HepG2 (cell line): Measurements from ENCODE around the gene ULK3. TPM values are rescaled to one million over a fixed set of nuclear protein-coding genes. Genes with fewer than 3 reads are reported as not detected.

Experiments used
- NR2F1 ChIP-seq, 2 experiments: fragments of 450-650 bp in 1 of 2; formaldehyde crosslinking in 1 of 2; IDR thresholded peaks; 2 replicates each; pipeline versions ENCODE4 v1.5.0 to v1.6.1; 2016 to 2020; ENCODE audit warnings: mild to moderate bottlenecking in 1 of 2, missing compliant biosample characterization in 1 of 2, missing genetic modification reagents in 1 of 2, moderate library complexity in 1 of 2
- NR2F6 ChIP-seq, 2 experiments: IDR thresholded peaks; 2 replicates each; pipeline ENCODE4 v1.6.1; 2016; ENCODE audit warnings: antibody characterized with exemption in 1 of 2, mild to moderate bottlenecking in 1 of 2
- PLRG1 ChIP-seq: fragments of 450-650 bp; conservative IDR thresholded peaks from 2 replicates; pipeline ENCODE4 v1.6.1; 2016
- TBX3 ChIP-seq: fragments of 450-650 bp; IDR thresholded peaks from 2 replicates; pipeline ENCODE4 v1.6.1; 2017; ENCODE audit warnings: antibody characterized with exemption, mild to moderate bottlenecking, inconsistent platforms, borderline replicate concordance
- TP53 ChIP-seq: sonication (generic); formaldehyde crosslinking; conservative IDR thresholded peaks from 2 replicates; pipeline ENCODE4 v1.4.0; 2020; ENCODE audit warnings: missing genetic modification reagents
- ZMAT3 ChIP-seq: sonication (generic); formaldehyde crosslinking; conservative IDR thresholded peaks from 2 replicates; pipeline ENCODE4 v1.7.0; 2021; ENCODE audit warnings: missing genetic modification reagents
- ZNF7 ChIP-seq: IDR thresholded peaks from 2 replicates; pipeline ENCODE4 v1.6.1; 2016; ENCODE audit warnings: missing biosample characterization, missing genetic modification reagents
- ZNF746 ChIP-seq: sonication (generic); formaldehyde crosslinking; IDR thresholded peaks from 2 replicates; pipeline ENCODE4 v1.8.0; 2022; ENCODE audit warnings: mild to moderate bottlenecking, missing genetic modification reagents
- ZNF773 ChIP-seq: sonication (generic); formaldehyde crosslinking; IDR thresholded peaks from 2 replicates; pipeline ENCODE4 v1.4.0; 2020; ENCODE audit warnings: missing genetic modification reagents, borderline replicate concordance
- polyA plus RNA-seq, 8 experiments: library from polyadenylated mRNA; depleted of rRNA in 3 of 8; stranded (reverse) in 7 of 8; unstranded in 1 of 8; fragments of >200 nt; fragmentation: Illumina TruSeq in 4 of 8; extraction: Trizol in 4 of 8; gene quantifications; 2 replicates each; pipeline versions ENCODE4 v1.2.1 to v1.2.3, GENCODE V29; 2011 to 2016; ENCODE audit warnings: low read depth in 4 of 8, missing spikeins in 1 of 8, mixed read lengths in 1 of 8; ENCODE audit not compliant: insufficient read depth in 1 of 8
- total RNA-seq, 5 experiments: library from RNA; depleted of rRNA; stranded (reverse); fragments of >200 nt; fragmentation: Illumina TruSeq; extraction: Trizol; gene quantifications; 2 replicates each; pipeline ENCODE4 v1.2.3, GENCODE V29; 2016; ENCODE audit warnings: low read depth in 1 of 5
- TF ChIP-seq, protein P1 (sequence below): sonication (generic); formaldehyde crosslinking; IDR thresholded peaks from 2 replicates; pipeline ENCODE4 v1.5.0; 2020; ENCODE audit warnings: mild to moderate bottlenecking, missing genetic modification reagents
- TF ChIP-seq, protein P2 (sequence below): sonication (generic); formaldehyde crosslinking; IDR thresholded peaks from 2 replicates; pipeline ENCODE4 v1.4.0; 2020; ENCODE audit warnings: missing genetic modification reagents
- TF ChIP-seq, protein P3 (sequence below): sonication (generic); formaldehyde crosslinking; IDR thresholded peaks from 2 replicates; pipeline ENCODE4 v1.8.1; 2023; ENCODE audit warnings: mild to moderate bottlenecking, missing genetic modification reagents
- TF ChIP-seq, protein P4 (sequence below): sonication (generic); formaldehyde crosslinking; IDR thresholded peaks from 2 replicates; pipeline ENCODE4 v1.9.0; 2021; ENCODE audit warnings: missing genetic modification reagents, borderline replicate concordance

Gene ULK3
- total and polyA plus RNA-seq, 2 of the 13 experiments (the other 11 are each of a cell fraction or from before 2014, with no cell fraction given) = 15.2 to 23.7 TPM

DNA sequence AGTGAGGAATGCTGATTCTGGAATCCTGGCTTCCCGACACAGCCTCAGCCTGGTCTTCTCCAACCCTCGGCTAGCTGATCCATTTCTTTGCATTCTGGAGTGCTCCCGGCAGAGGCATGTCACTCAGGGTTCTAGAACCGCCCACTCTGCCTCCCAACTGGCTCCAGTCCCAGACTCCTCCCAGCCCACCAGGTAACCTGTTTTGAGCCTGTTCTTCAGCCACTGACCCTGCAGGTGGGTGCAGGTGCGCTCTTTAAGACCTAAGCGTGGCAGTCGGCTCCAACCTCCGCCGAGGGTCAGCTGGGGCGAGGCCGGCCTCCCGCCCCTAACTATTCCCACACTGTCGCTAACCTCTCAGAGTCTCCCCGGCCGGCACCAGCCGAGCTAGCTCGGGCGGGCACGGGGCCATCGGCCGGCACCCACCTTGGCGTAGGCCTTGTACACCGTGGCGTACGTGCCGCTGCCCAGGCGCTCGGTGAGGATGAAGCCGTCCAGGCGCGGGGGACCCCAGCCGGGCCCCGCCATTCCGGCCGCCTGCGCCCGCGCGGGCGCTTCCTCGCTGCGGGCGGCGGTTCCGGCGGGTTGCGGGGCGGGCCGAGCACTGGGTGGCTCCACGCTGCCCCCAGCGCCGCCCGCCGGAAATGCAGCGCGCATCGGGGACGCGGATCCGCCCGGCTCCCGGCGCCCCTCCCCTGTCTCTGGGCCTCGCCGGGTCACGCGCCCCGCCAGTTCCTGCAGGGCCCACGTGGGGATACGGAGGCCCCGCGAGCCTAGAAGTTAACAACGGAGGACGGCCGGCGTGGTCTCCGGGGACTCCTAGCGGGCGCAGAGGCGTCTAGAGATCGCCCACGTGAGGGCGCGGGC lies at the start of gene ULK3 (continued):
- TF ChIP-seq, protein P1, sequence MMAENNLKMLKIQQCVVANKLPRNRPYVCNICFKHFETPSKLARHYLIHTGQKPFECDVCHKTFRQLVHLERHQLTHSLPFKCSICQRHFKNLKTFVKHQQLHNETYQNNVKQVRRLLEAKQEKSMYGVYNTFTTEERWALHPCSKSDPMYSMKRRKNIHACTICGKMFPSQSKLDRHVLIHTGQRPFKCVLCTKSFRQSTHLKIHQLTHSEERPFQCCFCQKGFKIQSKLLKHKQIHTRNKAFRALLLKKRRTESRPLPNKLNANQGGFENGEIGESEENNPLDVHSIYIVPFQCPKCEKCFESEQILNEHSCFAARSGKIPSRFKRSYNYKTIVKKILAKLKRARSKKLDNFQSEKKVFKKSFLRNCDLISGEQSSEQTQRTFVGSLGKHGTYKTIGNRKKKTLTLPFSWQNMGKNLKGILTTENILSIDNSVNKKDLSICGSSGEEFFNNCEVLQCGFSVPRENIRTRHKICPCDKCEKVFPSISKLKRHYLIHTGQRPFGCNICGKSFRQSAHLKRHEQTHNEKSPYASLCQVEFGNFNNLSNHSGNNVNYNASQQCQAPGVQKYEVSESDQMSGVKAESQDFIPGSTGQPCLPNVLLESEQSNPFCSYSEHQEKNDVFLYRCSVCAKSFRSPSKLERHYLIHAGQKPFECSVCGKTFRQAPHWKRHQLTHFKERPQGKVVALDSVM (CRISPR knock-in tag) = no peak
- TF ChIP-seq, protein P2, sequence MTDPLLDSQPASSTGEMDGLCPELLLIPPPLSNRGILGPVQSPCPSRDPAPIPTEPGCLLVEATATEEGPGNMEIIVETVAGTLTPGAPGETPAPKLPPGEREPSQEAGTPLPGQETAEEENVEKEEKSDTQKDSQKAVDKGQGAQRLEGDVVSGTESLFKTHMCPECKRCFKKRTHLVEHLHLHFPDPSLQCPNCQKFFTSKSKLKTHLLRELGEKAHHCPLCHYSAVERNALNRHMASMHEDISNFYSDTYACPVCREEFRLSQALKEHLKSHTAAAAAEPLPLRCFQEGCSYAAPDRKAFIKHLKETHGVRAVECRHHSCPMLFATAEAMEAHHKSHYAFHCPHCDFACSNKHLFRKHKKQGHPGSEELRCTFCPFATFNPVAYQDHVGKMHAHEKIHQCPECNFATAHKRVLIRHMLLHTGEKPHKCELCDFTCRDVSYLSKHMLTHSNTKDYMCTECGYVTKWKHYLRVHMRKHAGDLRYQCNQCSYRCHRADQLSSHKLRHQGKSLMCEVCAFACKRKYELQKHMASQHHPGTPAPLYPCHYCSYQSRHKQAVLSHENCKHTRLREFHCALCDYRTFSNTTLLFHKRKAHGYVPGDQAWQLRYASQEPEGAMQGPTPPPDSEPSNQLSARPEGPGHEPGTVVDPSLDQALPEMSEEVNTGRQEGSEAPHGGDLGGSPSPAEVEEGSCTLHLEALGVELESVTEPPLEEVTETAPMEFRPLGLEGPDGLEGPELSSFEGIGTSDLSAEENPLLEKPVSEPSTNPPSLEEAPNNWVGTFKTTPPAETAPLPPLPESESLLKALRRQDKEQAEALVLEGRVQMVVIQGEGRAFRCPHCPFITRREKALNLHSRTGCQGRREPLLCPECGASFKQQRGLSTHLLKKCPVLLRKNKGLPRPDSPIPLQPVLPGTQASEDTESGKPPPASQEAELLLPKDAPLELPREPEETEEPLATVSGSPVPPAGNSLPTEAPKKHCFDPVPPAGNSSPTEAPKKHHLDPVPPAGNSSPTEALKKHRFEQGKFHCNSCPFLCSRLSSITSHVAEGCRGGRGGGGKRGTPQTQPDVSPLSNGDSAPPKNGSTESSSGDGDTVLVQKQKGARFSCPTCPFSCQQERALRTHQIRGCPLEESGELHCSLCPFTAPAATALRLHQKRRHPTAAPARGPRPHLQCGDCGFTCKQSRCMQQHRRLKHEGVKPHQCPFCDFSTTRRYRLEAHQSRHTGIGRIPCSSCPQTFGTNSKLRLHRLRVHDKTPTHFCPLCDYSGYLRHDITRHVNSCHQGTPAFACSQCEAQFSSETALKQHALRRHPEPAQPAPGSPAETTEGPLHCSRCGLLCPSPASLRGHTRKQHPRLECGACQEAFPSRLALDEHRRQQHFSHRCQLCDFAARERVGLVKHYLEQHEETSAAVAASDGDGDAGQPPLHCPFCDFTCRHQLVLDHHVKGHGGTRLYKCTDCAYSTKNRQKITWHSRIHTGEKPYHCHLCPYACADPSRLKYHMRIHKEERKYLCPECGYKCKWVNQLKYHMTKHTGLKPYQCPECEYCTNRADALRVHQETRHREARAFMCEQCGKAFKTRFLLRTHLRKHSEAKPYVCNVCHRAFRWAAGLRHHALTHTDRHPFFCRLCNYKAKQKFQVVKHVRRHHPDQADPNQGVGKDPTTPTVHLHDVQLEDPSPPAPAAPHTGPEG (CRISPR knock-in tag) = peak; percentile 95
- TF ChIP-seq TBX3 = no peak
- no peak for TF ChIP-seq ZNF773
- no peak for TF ChIP-seq ZNF746 (CRISPR knock-in tag)
- no peak for TF ChIP-seq ZNF7 (CRISPR knock-in tag)
- TF ChIP-seq PLRG1 = no peak
- TF ChIP-seq, protein P3, sequence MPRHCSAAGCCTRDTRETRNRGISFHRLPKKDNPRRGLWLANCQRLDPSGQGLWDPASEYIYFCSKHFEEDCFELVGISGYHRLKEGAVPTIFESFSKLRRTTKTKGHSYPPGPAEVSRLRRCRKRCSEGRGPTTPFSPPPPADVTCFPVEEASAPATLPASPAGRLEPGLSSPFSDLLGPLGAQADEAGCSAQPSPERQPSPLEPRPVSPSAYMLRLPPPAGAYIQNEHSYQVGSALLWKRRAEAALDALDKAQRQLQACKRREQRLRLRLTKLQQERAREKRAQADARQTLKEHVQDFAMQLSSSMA (CRISPR knock-in tag) = no peak
- no peak for TF ChIP-seq ZMAT3 (CRISPR knock-in tag)
- no peak for TF ChIP-seq TP53
- TF ChIP-seq NR2F6 (IDR thresholded peaks at IDR 0.05) = no peak
- TF ChIP-seq NR2F6 (CRISPR knock-in tag; IDR thresholded peaks at IDR 0.05) = 0 out of 2 replicates have a peak, but pooled peaks have one; percentile 24
- TF ChIP-seq, protein P4, sequence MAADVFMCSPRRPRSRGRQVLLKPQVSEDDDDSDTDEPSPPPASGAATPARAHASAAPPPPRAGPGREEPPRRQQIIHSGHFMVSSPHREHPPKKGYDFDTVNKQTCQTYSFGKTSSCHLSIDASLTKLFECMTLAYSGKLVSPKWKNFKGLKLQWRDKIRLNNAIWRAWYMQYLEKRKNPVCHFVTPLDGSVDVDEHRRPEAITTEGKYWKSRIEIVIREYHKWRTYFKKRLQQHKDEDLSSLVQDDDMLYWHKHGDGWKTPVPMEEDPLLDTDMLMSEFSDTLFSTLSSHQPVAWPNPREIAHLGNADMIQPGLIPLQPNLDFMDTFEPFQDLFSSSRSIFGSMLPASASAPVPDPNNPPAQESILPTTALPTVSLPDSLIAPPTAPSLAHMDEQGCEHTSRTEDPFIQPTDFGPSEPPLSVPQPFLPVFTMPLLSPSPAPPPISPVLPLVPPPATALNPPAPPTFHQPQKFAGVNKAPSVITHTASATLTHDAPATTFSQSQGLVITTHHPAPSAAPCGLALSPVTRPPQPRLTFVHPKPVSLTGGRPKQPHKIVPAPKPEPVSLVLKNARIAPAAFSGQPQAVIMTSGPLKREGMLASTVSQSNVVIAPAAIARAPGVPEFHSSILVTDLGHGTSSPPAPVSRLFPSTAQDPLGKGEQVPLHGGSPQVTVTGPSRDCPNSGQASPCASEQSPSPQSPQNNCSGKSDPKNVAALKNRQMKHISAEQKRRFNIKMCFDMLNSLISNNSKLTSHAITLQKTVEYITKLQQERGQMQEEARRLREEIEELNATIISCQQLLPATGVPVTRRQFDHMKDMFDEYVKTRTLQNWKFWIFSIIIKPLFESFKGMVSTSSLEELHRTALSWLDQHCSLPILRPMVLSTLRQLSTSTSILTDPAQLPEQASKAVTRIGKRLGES (CRISPR knock-in tag) = no peak
- no peak for TF ChIP-seq NR2F1 (CRISPR knock-in tag; IDR thresholded peaks at IDR 0.05)
